ENCODE measurements around the gene LSM3.

The LSM3 gene

GRCh38 chr3:14154895-14155440, 23.6 kb upstream of the LSM3 start:
- no peak for DNase-seq (ENCODE audit: low spot score)
- TF ChIP-seq CTCF (IDR thresholded peaks at IDR 0.05; ENCODE audit: extremely low read depth, insufficient read depth, missing control alignments) = no peak
- in situ Hi-C loops (cut with MboI; ENCODE audit: low pct_unique_long_range_greater_than_20kb, low sequenced_read_pairs, unreplicated experiment) = no loop called here

DNA sequence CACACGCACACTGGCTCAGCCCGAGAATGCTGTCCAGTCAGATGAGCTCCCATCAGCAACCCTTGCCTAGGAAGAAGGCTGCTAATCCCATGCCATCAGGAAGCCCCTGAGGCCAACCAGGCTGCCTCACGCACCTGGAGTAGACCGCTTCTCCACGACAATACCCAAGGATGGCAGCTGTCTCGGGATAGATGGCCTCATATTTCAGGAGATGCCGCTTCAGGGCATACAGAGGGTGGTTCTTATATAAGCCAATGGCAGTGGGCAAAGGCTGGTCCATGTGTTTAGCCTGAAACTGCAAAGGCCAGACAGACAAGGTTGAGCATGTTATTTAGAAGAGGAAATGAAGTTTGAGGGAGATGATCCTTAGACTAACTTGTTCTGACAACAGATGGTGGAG, 22.4 kb upstream of the LSM3 start:
- in situ Hi-C loops (cut with MboI; ENCODE audit: low pct_unique_long_range_greater_than_20kb, low sequenced_read_pairs, unreplicated experiment) = no loop called here
- TF ChIP-seq CTCF (IDR thresholded peaks at IDR 0.05; ENCODE audit: extremely low read depth, insufficient read depth, missing control alignments) = no peak
- DNase-seq (ENCODE audit: low spot score) = no peak

DNA sequence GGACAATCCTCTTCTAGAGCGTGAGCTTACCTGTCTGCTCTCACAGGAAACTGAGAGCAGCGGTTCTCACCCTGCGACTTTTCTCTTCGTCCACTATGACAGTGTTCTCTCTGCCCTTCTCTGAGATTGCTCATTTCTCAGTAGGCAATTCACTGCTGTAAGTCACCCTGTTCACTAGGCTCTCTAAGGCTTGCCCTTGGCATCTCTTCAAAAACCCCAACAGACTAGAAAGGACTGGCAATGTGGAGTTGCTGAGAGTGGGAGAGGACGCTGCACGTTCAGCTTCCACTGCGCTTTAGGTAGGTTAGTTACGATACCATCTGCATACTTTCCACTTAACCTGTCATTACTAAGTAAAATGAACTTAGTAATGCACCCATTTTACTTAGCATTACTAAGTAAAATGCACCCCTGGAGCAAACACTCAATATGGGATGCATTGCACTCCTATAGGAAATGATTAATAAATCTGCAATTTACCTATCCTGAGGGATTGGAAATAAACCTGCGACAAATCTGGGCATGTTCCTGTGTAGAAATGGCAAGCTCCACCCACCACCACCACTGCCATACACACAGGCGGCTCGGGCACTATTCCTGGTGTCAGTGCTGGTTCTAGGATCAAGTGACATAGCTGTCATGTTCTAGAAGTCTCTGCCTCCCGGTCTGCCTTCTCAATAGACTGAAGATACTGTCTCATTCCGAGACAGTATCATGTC, 21.6 kb upstream of the LSM3 start:
- no peak for DNase-seq (ENCODE audit: low spot score)
- no peak for TF ChIP-seq CTCF (IDR thresholded peaks at IDR 0.05; ENCODE audit: extremely low read depth, insufficient read depth, missing control alignments)
- in situ Hi-C loops (cut with MboI; ENCODE audit: low pct_unique_long_range_greater_than_20kb, low sequenced_read_pairs, unreplicated experiment) = no loop called here

- DNase-seq (ENCODE audit: low spot score) = no peak
These were observed 20.7 kb upstream of the LSM3 start for GRCh38 chr3:14157951-14158350.

DNA sequence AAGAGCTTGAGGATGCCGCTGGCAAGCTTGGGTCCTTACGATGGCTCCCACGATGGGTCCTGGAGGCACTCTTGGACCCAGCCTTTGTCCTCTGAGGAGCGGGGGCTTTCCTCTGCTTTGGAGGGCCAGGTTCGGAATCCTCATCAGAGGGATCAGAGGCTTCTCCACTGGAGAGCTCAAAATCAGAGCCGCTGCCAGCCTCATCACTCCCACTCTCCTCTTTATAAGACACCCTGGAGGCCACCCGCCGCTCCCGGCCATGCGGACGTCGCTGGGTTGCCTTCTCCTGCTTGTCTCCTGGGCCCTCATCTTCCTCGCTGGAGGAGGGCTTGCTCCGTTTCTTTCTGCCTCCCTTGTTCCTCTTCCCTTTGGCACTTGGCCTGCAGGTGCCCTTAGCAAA, 20.2 kb upstream of the LSM3 start:
- in situ Hi-C loops (cut with MboI; ENCODE audit: low pct_unique_long_range_greater_than_20kb, low sequenced_read_pairs, unreplicated experiment) = no loop called here
- no peak for TF ChIP-seq CTCF (IDR thresholded peaks at IDR 0.05; ENCODE audit: extremely low read depth, insufficient read depth, missing control alignments)
- DNase-seq (ENCODE audit: low spot score) = no peak

More at GRCh38 chr3:14157951-14158350, 20.7 kb upstream of the LSM3 start:
- TF ChIP-seq CTCF (IDR thresholded peaks at IDR 0.05; ENCODE audit: extremely low read depth, insufficient read depth, missing control alignments) = no peak
- in situ Hi-C loops (cut with MboI; ENCODE audit: low pct_unique_long_range_greater_than_20kb, low sequenced_read_pairs, unreplicated experiment) = no loop called here

- no peak for DNase-seq (ENCODE audit: low spot score)
- in situ Hi-C loops (cut with MboI; ENCODE audit: low pct_unique_long_range_greater_than_20kb, low sequenced_read_pairs, unreplicated experiment) = no loop called here
These were observed 19.2 kb upstream of the LSM3 start for GRCh38 chr3:14159426-14159825.

More at GRCh38 chr3:14159426-14159825, 19.2 kb upstream of the LSM3 start:
- TF ChIP-seq CTCF (IDR thresholded peaks at IDR 0.05; ENCODE audit: extremely low read depth, insufficient read depth, missing control alignments) = no peak
